Gastrocnemius medialis (tissue), 4 donors: ENCODE results near the gene KIRREL2.

ENCODE experiments used
- POLR2A ChIP-seq, 2 donors: fragments of 450-650 bp; IDR thresholded peaks; one replicate each; pipeline ENCODE4 v1.6.1; 2017; ENCODE audit warnings: antibody characterized with exemption in 2 of 2, mild to moderate bottlenecking in 2 of 2, moderate library complexity in 2 of 2
- TF ChIP-seq, protein P1 (sequence below), 5 experiments: fragments of 450-650 bp in 3 of 5; fragments of 200-600 bp in 2 of 5; sonication (generic) in 2 of 5; IDR thresholded peaks in 4 of 5; conservative IDR thresholded peaks in 1 of 5; 1 replicate in 4 of 5; 2 replicates in 1 of 5; pipeline ENCODE4 v1.5.1; 2016 to 2019; ENCODE audit warnings: antibody characterized with exemption in 5 of 5, mild to moderate bottlenecking in 3 of 5, moderate library complexity in 3 of 5

DNA sequence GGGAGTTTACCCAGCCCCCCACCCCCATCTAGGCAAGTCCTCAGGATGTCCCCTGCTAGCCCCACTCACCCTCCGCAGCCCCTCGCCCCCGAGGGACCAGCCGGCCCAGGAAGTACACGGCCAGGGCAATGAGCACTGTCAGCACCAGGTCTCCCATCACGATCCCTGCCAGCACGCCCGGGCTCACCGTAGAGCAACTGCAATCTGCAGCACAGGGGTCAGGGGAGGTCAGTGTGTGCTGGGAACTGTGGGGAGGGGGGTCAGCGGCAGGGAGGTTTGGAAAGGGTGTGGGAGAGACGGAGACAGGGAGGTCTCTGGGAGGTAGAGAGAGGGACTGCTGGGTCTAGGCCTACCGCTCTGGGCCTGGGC lies 50.6 kb downstream of the KIRREL2 start:
- TF ChIP-seq POLR2A (IDR thresholded peaks at IDR 0.05) = no peak
- TF ChIP-seq, protein P1, sequence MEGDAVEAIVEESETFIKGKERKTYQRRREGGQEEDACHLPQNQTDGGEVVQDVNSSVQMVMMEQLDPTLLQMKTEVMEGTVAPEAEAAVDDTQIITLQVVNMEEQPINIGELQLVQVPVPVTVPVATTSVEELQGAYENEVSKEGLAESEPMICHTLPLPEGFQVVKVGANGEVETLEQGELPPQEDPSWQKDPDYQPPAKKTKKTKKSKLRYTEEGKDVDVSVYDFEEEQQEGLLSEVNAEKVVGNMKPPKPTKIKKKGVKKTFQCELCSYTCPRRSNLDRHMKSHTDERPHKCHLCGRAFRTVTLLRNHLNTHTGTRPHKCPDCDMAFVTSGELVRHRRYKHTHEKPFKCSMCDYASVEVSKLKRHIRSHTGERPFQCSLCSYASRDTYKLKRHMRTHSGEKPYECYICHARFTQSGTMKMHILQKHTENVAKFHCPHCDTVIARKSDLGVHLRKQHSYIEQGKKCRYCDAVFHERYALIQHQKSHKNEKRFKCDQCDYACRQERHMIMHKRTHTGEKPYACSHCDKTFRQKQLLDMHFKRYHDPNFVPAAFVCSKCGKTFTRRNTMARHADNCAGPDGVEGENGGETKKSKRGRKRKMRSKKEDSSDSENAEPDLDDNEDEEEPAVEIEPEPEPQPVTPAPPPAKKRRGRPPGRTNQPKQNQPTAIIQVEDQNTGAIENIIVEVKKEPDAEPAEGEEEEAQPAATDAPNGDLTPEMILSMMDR (IDR thresholded peaks at IDR 0.05 in 4 of 5, conservative IDR thresholded peaks at IDR 0.05 in 1 of 5) = no peak
